ENCODE data around the gene PGAP1. TPM values are rescaled to one million over a fixed set of nuclear protein-coding genes. Genes with fewer than 3 reads are reported as not detected.

Gene PGAP1
- 3.5 TPM for polyA plus RNA-seq (2012; ENCODE audit: insufficient read length, low read depth)

DNA sequence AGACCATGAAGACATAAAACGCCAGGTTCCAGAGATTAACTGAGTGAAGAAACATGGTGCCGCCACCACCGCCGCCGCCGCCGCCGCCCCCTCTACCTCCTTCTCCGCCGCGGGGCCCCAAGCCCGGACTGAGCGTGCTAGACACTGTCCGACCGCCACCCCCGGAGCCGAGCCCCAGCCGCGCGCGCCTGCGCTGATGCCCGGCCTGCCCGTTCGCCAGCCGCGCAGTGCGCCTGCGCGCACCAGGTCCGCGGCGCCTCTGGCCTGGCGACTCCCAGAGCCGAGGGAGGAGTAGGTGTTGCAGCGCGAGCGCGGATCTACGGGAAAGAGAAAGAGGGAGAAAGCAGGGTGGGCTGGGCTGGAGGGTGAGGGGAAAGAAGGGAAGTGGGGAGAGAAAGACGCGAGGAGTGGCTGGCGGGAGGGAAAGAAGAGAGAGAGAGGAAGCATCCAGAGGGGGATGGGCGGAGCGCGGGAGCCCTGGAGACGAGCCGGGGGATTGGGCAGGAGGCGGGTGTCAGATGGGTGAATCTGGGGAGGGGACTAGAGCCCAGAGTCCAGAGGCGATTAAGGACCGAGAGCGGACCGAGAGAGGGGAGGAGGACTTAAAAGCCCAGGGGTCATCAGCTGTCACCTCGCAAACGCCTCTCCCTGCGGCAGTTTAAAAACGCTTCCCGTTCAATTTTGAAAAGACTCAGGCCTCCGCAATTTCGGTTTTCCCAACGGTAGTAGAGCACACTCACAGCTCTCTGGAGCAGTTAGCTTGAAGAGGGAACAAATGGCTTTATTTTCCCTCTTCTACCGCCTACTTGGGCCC, at the start of gene PGAP1:
PGAP1 (minus strand) TSS at position 146 of the 814 bp plus-strand sequence; CDS start at position 55, 91 bp downstream.
- TF ChIP-seq POLR2AphosphoS5 (IDR thresholded peaks at IDR 0.05; ENCODE audit: low read depth, low read length) (peak; percentile 61), TAF1 (IDR thresholded peaks at IDR 0.05; ENCODE audit: borderline replicate concordance, insufficient read depth, low read length) (no peak), FOXP2 (optimal IDR thresholded peaks at IDR 0.05; ENCODE audit: borderline replicate concordance, extremely low read depth, extremely low read length, insufficient read depth) (peak; percentile 50), SIN3A (IDR thresholded peaks at IDR 0.05; ENCODE audit: borderline replicate concordance, insufficient read depth, low read length) (no peak), REST (IDR thresholded peaks at IDR 0.05; ENCODE audit: insufficient read depth in 1 of 2, low read depth in 2 of 2, low read length in 2 of 2) (no peak)

DNA sequence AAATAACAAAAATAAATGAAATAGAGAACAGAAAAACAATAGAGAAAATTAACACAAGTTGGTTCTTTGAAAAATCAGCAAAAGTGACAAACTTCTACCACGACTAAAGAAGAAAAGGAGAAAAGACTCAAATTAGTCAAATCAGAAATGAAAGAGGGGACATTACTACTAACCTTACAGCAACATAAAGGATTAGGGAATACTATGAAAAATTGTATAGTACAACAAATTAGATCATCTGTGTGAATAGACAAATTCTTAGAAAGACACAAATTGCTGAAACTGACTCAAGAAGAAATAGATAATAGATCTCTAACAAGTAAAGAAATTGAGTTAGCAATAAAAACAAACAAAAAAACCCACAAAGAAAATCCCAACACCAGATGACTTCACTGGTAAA, 48.5 kb upstream of the PGAP1 start:
- TF ChIP-seq FOXP2 (optimal IDR thresholded peaks at IDR 0.05; ENCODE audit: borderline replicate concordance, extremely low read depth, extremely low read length, insufficient read depth) (no peak), POLR2AphosphoS5 (IDR thresholded peaks at IDR 0.05; ENCODE audit: low read depth, low read length) (no peak), TAF1 (IDR thresholded peaks at IDR 0.05; ENCODE audit: borderline replicate concordance, insufficient read depth, low read length) (no peak), SIN3A (IDR thresholded peaks at IDR 0.05; ENCODE audit: borderline replicate concordance, insufficient read depth, low read length) (no peak), REST (IDR thresholded peaks at IDR 0.05; ENCODE audit: insufficient read depth in 1 of 2, low read depth in 2 of 2, low read length in 2 of 2) (no peak)

GRCh38 chr2:196971574-196972279, 45.2 kb upstream of the PGAP1 start:
- no peak for TF ChIP-seq POLR2AphosphoS5 (IDR thresholded peaks at IDR 0.05; ENCODE audit: low read depth, low read length)
- no peak for TF ChIP-seq FOXP2 (optimal IDR thresholded peaks at IDR 0.05; ENCODE audit: borderline replicate concordance, extremely low read depth, extremely low read length, insufficient read depth)
- TF ChIP-seq SIN3A (IDR thresholded peaks at IDR 0.05; ENCODE audit: borderline replicate concordance, insufficient read depth, low read length), result no peak
- no peak for TF ChIP-seq TAF1 (IDR thresholded peaks at IDR 0.05; ENCODE audit: borderline replicate concordance, insufficient read depth, low read length)
- no peak for TF ChIP-seq REST (IDR thresholded peaks at IDR 0.05; ENCODE audit: insufficient read depth in 1 of 2, low read depth in 2 of 2, low read length in 2 of 2)

DNA sequence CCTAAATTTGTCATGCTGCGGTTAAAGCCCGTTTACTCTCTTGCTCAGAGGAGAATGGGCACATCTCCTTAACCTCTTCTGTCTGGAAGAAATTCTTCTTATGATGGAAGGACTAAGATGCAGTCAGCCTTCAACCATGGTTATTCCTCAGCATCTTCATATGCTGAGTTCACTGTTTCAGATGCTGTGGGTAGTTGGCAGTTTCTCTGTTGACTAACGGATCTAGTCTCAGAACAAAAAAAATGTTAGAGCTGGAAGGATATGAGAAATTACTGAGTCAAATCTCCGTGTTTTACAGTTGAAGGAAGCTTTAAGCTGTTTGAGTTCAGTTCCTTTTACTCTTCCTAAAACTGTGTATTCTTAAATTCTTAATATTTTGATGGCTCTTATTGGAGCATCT, 43.6 kb upstream of the PGAP1 start:
- TF ChIP-seq SIN3A (IDR thresholded peaks at IDR 0.05; ENCODE audit: borderline replicate concordance, insufficient read depth, low read length), result no peak
- no peak for TF ChIP-seq POLR2AphosphoS5 (IDR thresholded peaks at IDR 0.05; ENCODE audit: low read depth, low read length)
- TF ChIP-seq TAF1 (IDR thresholded peaks at IDR 0.05; ENCODE audit: borderline replicate concordance, insufficient read depth, low read length), result no peak
- no peak for TF ChIP-seq REST (IDR thresholded peaks at IDR 0.05; ENCODE audit: insufficient read depth in 1 of 2, low read depth in 2 of 2, low read length in 2 of 2)
- TF ChIP-seq FOXP2 (optimal IDR thresholded peaks at IDR 0.05; ENCODE audit: borderline replicate concordance, extremely low read depth, extremely low read length, insufficient read depth), result no peak
